HG02885 (cell line): Measurements from ENCODE around the gene CCNF.

Source experiments
- ATAC-seq: cut with Tn5 transposase; IDR thresholded peaks from one replicate; pipeline ENCODE4 v1.9.1; 2021; ENCODE audit warnings: mild to moderate bottlenecking; ENCODE audit not compliant: unreplicated experiment, poor library complexity

The CCNF gene

DNA sequence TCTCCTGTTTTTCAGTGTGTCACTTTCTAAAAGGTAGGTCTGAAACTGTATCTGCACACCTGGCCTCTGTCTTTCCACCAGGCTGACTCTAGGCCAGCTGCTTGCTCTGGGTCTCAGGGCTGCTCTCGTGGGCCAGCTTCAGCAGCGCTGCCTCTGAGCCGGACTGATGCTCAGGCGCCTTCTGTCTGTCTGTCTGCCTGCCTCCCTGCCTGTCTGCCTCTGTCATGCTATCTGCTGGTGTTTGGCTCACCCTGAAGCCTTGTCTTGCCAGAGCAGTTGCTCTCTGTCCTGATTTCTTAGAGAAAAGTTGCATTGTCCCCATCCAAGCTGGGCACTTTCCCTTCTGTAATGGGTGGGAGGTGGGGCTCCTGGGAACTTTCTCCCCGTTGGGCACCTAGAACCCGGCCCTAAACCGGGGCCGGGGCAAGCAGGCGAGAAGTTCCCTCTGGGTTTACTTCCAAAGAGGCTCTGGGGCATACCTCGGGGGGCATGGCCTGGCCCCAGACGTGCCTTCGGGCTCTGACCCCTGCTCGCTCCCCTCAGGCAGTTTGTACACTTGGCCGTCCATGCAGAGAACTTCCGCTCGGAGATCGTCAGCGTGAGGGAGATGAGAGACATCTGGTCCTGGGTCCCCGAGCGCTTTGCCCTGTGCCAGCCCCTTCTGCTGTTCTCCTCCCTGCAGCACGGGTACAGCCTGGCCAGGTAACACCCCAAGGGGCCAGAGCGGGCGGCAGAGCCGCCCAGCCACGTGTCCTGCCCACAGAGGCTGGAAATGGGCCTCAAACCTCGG is 68.6 kb downstream of the CCNF start:
- ATAC-seq: no peak

DNA sequence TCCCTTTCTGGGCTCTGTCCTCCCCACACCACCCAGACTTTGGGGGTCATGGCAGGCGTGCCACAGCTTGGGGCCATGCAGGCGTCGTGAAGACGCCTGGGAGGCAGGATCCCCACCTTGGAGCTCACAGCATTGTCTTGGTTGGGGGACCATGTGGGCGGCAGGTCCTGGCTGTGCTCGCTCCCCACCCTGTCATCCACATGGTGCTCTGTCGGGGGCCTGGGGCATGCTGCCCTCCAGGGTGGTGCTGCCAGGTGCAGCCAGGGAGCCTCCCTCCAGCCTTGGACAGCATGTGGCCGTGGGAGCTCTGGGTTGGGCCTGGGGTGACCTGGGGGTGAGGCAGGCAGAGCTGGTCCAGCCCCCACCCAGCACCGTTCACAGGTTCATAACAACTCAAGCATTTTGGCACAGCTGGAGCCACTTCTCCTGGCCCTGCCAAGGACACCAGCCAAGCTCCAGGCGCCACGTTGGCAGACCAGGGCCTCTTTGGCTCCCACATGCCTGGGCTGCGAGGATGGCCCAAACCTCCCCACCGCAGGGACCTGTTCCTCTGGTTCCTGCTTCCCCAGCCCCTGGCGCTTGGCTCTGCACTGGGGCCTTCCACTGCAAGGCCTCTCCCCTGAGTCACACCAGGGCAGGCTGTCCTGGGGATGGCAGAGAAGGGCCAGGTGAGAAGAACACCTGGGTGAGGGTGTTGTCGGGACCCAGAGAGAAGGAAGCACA is 69.4 kb downstream of the CCNF start:
- no peak for ATAC-seq

DNA sequence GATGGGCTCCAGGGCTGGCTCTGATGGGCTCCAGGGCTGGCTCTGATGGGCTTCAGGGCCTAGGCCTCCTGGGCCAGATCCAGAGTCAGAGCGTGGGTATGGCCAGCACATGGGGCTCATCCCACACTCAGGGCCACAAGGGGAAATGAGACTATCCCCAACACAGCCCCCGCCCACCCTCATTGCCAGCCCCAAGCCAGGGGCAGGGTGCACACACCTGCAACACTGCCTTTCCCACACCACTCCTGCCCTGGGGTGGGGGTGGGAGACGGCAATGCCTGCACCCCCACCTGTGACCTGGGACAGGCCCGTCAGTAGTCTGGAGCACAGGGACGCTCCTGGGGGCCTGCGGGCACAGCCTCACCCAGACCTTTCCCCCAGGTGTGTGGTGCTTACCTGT is 70.2 kb downstream of the CCNF start:
- ATAC-seq: no peak

GRCh38 chr16:2499890-2500429 is 70.7 kb downstream of the CCNF start:
- ATAC-seq: no peak

GRCh38 chr16:2500430-2500917 is 71.2 kb downstream of the CCNF start:
- no peak for ATAC-seq

- ATAC-seq: no peak
Observed at GRCh38 chr16:2500918-2501750, 71.9 kb downstream of the CCNF start.

- no peak for ATAC-seq
Observed at GRCh38 chr16:2501946-2502895, 73.0 kb downstream of the CCNF start.

GRCh38 chr16:2505695-2506094 is 76.4 kb downstream of the CCNF start:
- no peak for ATAC-seq

DNA sequence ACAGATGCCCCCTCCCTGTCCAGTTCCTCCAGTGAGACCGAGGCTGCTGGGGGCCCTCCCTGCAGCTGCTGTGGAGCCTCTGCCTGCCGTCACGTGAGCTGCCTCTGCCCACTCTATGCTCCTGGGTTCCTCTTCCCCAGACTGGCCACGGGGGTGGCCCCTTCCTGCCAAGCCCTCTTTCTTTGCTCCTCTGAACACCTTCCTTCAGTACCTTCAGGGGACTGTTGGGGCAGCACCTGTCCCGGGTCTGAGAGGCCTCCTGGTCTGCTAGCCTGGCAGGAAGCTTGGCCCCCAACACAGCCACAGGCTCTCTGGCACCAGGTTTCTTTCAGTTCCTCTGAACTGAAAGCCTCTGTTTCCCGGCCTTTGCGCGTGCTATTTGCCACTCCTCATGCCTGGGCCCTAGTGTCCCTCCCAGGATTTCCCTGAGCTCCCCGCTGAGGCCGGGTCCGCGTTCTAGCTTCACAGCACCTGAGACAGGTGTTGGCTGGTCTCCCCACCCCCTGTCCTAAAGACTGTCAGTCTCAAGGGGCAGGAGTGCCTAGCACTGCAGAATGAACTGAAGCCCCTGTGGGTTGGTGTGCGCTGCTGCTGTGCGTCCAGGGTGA is 77.9 kb downstream of the CCNF start:
- ATAC-seq: peak; percentile 56

- peak; percentile 9 for ATAC-seq
Observed at GRCh38 chr16:2507665-2508064, 78.4 kb downstream of the CCNF start.
